ENCODE data around the gene CCDC15.
A peak's percentile ranks its signal among the peaks of the same experiment; 100 is the strongest.
"Not testable (repeated sequence)": the region's sequence is repeated elsewhere in the genome, so short reads cannot be mapped to it uniquely, and the experiment has no call there.

CCDC15 gene

DNA sequence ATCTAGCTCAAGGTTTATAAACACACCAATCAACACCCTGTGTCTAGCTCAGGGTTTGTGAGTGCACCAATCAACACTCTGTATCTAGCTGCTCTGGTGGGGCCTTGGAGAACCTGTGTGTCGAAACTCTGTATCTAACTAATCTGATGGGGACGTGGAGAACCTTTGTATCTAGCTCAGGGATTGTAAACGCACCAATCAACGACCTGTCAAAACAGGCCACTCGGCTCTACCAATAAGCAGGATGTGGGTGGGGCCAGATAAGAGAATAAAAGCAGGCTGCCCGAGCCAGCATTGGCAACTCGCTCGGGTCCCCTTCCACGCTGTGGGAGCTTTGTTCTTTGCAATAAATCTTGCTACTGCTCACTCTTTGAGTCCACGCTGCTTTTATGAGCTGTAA is 136.1 kb downstream of the CCDC15 start:
- not testable (repeated sequence) for H4K8ac ChIP-seq (ENCODE audit: low read length); H2AK5ac ChIP-seq (ENCODE audit: low read length, severe bottlenecking); H2BK12ac ChIP-seq (ENCODE audit: low read length in 2 of 2); H3K27me3 ChIP-seq (ENCODE audit: control insufficient read depth in 1 of 2, insufficient read depth in 1 of 2, low read length in 2 of 2); H2BK5ac ChIP-seq (ENCODE audit: low read depth, low read length, poor library complexity, severe bottlenecking); H3K9me3 ChIP-seq (ENCODE audit: control insufficient read depth, low read length); H2BK15ac ChIP-seq (ENCODE audit: low read depth, poor library complexity, severe bottlenecking); H3K4ac ChIP-seq (ENCODE audit: low read depth in 1 of 2, low read length in 2 of 2); H3K18ac ChIP-seq (ENCODE audit: low read depth in 1 of 2, low read length in 2 of 2); DNase-seq; H3K4me1 ChIP-seq (ENCODE audit: control insufficient read depth, insufficient read depth, low read depth, low read length); H3K4me3 ChIP-seq (ENCODE audit: insufficient read depth in 1 of 2, low read depth in 1 of 2, low read length in 2 of 2); H4K91ac ChIP-seq (ENCODE audit: low read length); H2BK120ac ChIP-seq (ENCODE audit: low read depth, low read length); H3K79me1 ChIP-seq (replicated peaks; ENCODE audit: low read length, poor library complexity, severe bottlenecking); H3K27ac ChIP-seq (ENCODE audit: low read length, poor library complexity, severe bottlenecking); H3K4me2 ChIP-seq (ENCODE audit: low read length, poor library complexity, severe bottlenecking); H3K23ac ChIP-seq (ENCODE audit: low read length in 2 of 2); H3K14ac ChIP-seq (ENCODE audit: low read length in 2 of 2); H2AFZ ChIP-seq (ENCODE audit: low read depth, low read length); H3K9ac ChIP-seq (ENCODE audit: low read length)
- 85% methylated on average over 10 of the region's 10 CpGs for WGBS
- peaks cover 0 to 12% of the 10 kb centered on the region in 2 experiments for H3K36me3 ChIP-seq (ENCODE audit: control insufficient read depth in 1 of 2, insufficient read depth in 2 of 2, low read depth in 1 of 2, low read length in 2 of 2)

DNA sequence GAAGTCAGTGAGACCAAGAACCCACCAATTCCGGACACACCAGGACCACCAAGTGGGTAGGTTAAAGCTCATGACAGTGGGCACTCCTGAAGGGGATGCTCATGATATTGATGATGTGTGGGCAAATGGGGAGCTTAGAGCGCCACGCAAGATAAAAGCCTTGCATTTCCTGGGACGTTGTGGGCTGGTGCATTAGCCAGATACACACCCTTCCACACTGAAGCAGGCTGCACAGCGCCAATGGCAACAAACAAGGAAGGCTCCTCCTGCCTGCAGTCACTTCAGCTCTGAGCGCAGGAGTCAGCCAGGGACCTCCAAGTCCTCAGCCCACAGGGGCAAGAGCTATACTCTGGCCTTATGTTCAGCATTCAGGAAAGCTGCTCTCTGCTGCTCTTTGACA is 136.8 kb downstream of the CCDC15 start:
- DNase-seq = no peak
- 82% methylated on average over 6 of the region's 6 CpGs for WGBS
- Histone ChIP-seq H3K36me3 (ENCODE audit: control insufficient read depth in 1 of 2, insufficient read depth in 2 of 2, low read depth in 1 of 2, low read length in 2 of 2) (peaks cover 0 to 16% of the 10 kb centered on the region in 2 experiments), H3K4me1 (ENCODE audit: control insufficient read depth, insufficient read depth, low read depth, low read length) (peaks cover 7% of the 10 kb centered on the region), H3K79me1 (replicated peaks; ENCODE audit: low read length, poor library complexity, severe bottlenecking) (no peaks in the 10 kb centered on the region), H3K23ac (ENCODE audit: low read length in 2 of 2) (no peak overlapping the region), H3K18ac (ENCODE audit: low read depth in 1 of 2, low read length in 2 of 2) (no peak overlapping the region), H3K14ac (ENCODE audit: low read length in 2 of 2) (no peak overlapping the region), H3K4me3 (ENCODE audit: insufficient read depth in 1 of 2, low read depth in 1 of 2, low read length in 2 of 2) (no peak overlapping the region), H3K4me2 (ENCODE audit: low read length, poor library complexity, severe bottlenecking) (no peak overlapping the region), H2BK15ac (ENCODE audit: low read depth, poor library complexity, severe bottlenecking) (no peak overlapping the region), H2BK120ac (ENCODE audit: low read depth, low read length) (no peak overlapping the region), H2AK5ac (ENCODE audit: low read length, severe bottlenecking) (no peak overlapping the region), H3K27ac (ENCODE audit: low read length, poor library complexity, severe bottlenecking) (no peak overlapping the region), H3K9ac (ENCODE audit: low read length) (peak overlapping the region; percentile 65), H2BK5ac (ENCODE audit: low read depth, low read length, poor library complexity, severe bottlenecking) (no peak overlapping the region), H3K9me3 (ENCODE audit: control insufficient read depth, low read length) (no peaks in the 10 kb centered on the region), H2AFZ (ENCODE audit: low read depth, low read length) (no peak overlapping the region), H3K27me3 (ENCODE audit: control insufficient read depth in 1 of 2, insufficient read depth in 1 of 2, low read length in 2 of 2) (no peaks in the 10 kb centered on the region), H3K4ac (ENCODE audit: low read depth in 1 of 2, low read length in 2 of 2) (no peak overlapping the region), H2BK12ac (ENCODE audit: low read length in 2 of 2) (peak overlapping the region in 1 of 2 experiments; percentile 45), H4K91ac (ENCODE audit: low read length) (peak overlapping the region; percentile 19), H4K8ac (ENCODE audit: low read length) (peak overlapping the region; percentile 69)
